ENCODE data around the gene ZNF350.

DNA sequence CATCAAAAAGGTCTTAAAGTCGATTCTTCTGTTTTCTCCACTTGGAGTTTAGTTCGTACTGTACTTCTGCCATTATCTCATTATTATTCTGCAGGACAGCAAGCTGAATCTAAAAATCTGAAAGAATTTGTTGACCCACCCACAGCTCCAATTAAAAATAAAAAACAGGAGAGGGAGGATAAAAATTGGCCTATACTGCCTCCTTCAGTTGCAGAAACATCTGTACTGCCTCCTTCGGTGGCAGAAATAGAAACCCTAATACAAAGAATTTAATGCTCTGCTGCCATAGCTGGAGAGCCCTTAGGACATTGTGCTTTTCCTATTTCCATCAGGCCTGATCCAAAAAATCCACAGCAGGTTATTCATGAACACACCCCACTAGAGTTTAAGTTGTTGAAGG is 9.8 kb downstream of the ZNF350 start:
- TF ChIP-seq, protein P1, sequence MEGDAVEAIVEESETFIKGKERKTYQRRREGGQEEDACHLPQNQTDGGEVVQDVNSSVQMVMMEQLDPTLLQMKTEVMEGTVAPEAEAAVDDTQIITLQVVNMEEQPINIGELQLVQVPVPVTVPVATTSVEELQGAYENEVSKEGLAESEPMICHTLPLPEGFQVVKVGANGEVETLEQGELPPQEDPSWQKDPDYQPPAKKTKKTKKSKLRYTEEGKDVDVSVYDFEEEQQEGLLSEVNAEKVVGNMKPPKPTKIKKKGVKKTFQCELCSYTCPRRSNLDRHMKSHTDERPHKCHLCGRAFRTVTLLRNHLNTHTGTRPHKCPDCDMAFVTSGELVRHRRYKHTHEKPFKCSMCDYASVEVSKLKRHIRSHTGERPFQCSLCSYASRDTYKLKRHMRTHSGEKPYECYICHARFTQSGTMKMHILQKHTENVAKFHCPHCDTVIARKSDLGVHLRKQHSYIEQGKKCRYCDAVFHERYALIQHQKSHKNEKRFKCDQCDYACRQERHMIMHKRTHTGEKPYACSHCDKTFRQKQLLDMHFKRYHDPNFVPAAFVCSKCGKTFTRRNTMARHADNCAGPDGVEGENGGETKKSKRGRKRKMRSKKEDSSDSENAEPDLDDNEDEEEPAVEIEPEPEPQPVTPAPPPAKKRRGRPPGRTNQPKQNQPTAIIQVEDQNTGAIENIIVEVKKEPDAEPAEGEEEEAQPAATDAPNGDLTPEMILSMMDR (IDR thresholded peaks at IDR 0.05), result no peak
- TF ChIP-seq POLR2A (IDR thresholded peaks at IDR 0.05), result no peak
